DMS79 treated with DMSO at 0.1 percent for 48 hours (cell line): Measurements from ENCODE around the gene SCCPDH.
"Not testable (repeated sequence)": the region's sequence is repeated elsewhere in the genome, so short reads cannot be mapped to it uniquely, and the experiment has no call there.

Source experiments
- DNase-seq: peaks from one replicate; lab custom pipeline; 2025; lab: John Stamatoyannopoulos, UW

SCCPDH gene

GRCh38 chr1:246800756-246801155, 76.5 kb downstream of the SCCPDH start:
- DNase-seq = no peak

GRCh38 chr1:246801241-246802020, 77.2 kb downstream of the SCCPDH start:
- no peak for DNase-seq

DNA sequence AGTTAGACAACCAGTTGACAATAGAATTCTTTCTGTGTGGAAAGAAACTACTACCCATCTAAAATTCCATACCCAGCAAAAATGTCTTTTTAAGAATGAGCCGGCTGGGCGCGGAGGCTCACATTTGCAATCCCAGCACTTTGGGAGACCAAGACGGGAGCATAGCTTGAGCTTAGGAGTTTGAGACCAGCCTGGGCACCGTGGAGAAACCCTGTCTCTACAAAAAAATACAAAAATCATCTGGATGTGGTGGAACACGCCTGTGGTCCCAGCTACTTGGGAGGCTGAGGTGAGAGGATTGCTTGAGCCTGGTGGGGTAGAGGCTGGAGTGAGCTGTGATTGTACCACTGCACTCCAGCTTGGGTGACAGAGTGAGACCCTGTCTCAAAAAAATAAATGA, 79.2 kb downstream of the SCCPDH start:
- no peak for DNase-seq

GRCh38 chr1:246803883-246804282, 79.7 kb downstream of the SCCPDH start:
- DNase-seq = no peak

- peak; percentile 48 for DNase-seq
Observed at GRCh38 chr1:246805135-246805716, 81.0 kb downstream of the SCCPDH start.

- no peak for DNase-seq
Observed at GRCh38 chr1:246809473-246809872, 85.3 kb downstream of the SCCPDH start.

DNA sequence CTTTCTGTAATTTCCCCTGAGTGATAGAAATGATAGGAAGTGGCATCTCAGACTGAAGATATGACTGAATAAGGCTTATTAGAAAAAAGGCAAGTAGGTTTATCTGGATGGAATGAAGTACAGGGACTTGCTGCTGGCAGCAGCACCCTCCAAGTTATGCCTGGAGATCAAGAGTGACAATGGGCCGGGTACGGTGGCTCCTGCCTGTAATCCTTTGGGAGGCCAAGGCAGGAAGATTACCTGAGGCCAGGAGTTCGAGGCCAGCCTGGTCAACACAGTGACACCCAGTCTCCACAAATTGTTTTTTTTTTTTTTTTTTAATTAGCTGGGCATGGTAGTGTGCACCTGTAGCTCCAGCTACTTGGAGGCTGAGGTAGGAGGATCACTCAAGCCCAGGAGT, 87.8 kb downstream of the SCCPDH start:
- no peak for DNase-seq

GRCh38 chr1:246813325-246813724, 89.1 kb downstream of the SCCPDH start:
- not testable (repeated sequence) for DNase-seq

DNA sequence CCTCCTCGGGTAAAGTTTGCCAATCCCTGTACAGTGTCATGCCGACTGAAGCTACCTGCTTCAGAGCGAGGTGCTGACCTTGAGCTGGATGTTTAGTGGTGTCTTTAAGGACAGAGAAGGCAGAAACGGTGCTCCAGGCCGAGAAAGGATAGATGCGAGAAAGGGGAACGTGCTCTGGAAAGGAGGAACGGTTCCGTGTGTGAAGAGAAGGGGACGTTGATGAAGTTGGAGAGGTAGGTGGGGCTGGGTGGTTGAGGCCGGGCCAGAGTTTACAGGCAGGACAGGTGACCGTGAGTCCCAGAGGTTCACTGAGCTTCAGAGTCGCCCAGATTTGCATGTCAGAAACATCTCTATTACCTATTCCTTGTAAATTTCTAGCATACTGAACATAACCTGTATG, 90.7 kb downstream of the SCCPDH start:
- no peak for DNase-seq

GRCh38 chr1:246815693-246816270, 91.6 kb downstream of the SCCPDH start:
- DNase-seq = no peak
